HG03432 (cell line): ENCODE results near the gene CCDC192.
A peak's percentile ranks its signal among the peaks of the same experiment; 100 is the strongest.

Source experiments
- ATAC-seq: cut with Tn5 transposase; IDR thresholded peaks from one replicate; pipeline ENCODE4 v1.9.1; 2021; ENCODE audit warnings: mild to moderate bottlenecking, moderate library complexity; ENCODE audit not compliant: unreplicated experiment

The CCDC192 gene

DNA sequence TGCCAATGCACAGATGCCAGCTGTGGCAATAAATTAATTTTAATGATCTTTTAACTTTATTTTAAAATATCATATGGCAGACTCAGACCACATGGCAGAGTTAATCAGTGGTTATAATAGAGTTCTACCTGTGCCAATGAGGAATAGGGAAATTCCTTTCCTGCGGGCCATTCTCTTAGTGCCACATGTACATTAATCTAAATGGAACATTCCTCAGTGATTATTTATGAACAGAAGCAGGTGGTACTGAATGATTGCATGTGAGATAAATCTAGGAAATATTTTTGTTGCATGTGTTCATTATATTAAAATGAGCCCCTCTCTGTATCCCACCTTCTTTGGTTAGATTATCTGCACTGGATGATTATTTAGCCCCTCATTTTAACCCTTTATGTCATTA is 102.3 kb downstream of the CCDC192 start:
- ATAC-seq: no peak

DNA sequence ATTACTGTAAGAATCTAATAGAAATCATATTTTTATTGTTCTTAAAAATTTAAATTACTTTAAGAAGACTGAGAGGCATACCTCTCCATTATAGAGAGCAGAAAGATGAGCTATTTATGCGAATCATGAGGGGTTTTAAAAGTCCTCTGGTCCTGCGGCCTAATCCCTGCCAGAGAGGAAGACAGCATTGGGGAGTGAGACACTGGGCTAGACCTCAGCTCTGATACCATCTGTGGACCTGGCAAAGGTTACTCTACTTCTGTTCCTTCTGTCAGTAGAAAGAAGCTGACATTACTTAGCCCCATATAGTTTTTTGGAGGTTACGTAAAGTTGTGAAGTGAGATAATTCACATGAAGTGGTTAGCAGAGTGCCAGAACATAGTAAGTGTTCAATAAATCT is 103.6 kb downstream of the CCDC192 start:
- ATAC-seq: no peak

DNA sequence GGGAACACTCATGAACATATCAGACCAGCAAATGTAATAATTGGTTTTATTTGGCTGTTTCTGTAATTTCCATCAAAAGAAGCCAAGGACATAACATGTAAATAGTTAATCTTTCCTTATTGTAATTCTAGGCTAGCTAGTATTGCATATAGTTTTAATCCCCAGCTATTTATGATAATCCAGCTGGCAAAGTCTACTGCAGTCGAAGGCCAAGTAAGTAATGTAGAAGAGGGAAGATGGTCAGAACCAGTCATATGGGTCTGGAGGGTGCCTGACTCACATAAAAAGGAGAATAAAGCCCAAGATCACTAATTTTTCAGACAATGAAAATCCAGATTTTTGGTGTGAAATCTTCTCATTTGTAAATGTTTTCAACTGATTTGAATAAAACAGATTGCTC is 106.3 kb downstream of the CCDC192 start:
- ATAC-seq: no peak

DNA sequence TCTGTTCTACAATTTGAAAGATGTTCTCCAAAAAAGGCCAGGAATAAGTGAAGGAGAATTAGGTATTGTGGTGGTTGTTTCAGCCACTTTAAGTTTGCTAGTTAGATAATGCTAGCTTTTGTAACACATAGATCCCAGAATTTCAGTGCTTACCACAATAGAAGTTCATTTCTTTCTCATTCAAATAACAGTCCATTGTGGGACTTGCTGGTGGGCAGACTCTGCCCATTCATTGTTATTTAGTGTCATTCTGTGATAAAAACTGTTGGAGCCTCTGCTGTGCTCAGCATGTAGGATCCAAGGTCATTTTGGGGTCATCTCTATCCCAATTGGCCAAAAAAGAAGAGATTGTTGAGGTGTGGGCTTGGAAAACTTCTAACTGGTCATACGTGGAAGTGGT is 106.8 kb downstream of the CCDC192 start:
- no peak for ATAC-seq

DNA sequence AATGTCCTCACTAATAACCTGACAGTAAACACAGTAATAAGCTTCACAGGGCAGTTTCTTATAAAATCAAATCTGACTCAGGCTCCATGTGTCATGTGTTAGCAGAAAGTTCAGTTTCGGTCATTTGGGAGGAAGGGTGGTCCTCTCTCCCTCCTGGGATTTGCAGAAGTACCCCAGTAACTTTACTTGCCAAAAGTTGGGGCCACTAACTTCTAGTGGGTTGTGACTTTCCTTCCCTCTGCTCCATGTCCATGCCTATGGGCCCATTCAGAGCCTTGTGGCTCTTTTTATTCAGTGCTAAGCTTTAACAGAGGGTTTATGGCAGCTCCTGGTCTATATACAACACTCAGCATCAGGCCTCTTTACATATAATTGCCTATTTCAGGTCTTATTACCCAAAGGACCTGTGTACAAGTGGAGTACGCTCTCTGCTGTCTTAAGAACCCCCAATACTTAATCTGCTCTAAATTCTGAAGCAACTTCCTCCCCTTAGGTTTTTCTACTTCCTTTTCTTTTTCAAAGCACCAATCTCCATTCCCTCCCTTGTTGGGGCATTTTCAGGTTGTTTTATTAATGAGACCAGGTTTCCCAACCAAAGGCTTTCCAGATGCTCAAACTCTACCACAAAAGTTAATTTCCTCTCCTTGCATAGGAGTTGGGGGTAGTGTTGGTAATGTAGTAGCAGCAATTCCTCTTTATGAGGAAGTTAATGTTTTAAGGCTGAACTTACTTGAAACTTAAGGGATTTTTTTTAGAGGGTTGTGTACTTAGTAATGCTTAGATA is 107.7 kb downstream of the CCDC192 start:
- ATAC-seq: no peak

DNA sequence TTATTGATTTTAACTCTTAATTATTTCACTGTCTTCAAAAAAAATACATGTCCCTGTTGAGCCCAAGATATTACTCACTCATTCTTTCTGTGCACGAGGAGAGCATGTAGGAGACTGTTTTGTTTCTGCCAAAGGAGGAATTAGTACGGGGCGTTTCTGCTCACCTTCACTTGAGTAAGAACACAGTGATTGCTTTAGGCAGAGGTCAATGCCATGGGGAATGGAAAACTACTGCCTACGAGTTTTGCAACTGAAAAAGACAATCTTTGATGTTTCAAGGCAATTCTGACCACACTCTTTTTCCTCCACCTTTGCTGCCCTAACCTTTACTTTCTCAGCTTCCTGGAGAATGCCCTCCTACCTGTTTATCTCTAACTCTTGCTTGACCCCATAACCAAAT is 109.4 kb downstream of the CCDC192 start:
- ATAC-seq: no peak

- ATAC-seq: no peak
Measured at GRCh38 chr5:127813633-127814587, 110.7 kb downstream of the CCDC192 start.

- ATAC-seq: no peak
Measured at GRCh38 chr5:127814588-127814973, 111.4 kb downstream of the CCDC192 start.

GRCh38 chr5:127820910-127821553 is 117.8 kb downstream of the CCDC192 start:
- ATAC-seq: peak; percentile 95

DNA sequence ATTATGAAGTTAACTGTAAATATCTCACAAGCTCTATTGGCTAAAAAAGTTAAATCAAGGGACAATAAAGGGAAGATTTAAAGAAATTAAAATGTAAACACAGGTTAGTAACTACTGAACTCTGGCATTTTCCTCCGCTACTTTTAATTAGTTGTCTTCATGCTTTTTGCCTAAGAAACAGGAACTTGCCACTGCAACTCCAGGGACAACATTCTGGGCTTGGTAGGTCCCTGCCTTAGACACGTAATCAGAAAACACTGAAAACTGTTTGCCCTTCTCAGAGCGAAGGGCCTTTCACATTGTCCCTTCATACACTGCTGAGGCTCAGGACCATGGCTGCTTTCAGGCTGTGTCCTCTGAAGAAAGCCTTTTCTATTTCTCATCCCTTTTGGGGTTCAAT is 118.7 kb downstream of the CCDC192 start:
- no peak for ATAC-seq

DNA sequence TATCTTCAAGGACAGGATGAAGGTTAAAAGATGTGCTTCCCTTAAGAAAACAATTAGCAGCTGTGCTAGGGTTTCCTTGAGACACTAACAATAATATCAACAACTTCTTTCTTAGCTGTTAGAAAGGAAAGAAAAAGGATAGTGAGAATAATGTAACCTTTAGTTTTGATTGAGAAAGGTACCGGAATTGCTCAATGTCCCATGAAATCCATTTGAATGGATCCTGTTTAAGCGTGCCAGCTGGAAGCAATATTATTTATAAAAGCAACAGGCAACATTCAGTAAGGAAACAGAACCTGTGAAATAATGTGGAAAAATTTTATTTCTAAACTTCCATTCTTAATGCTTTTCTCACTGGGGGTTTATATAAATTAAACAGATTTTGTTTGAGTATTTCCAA is 120.9 kb downstream of the CCDC192 start:
- no peak for ATAC-seq

- no peak for ATAC-seq
Measured at GRCh38 chr5:127826011-127826410, 122.8 kb downstream of the CCDC192 start.

- no peak for ATAC-seq
Measured at GRCh38 chr5:127827451-127827850, 124.3 kb downstream of the CCDC192 start.

GRCh38 chr5:127830157-127830556 is 127.0 kb downstream of the CCDC192 start:
- no peak for ATAC-seq

- no peak for ATAC-seq
Measured at GRCh38 chr5:127830829-127831598, 127.8 kb downstream of the CCDC192 start.

GRCh38 chr5:127832067-127832466 is 128.9 kb downstream of the CCDC192 start:
- no peak for ATAC-seq

DNA sequence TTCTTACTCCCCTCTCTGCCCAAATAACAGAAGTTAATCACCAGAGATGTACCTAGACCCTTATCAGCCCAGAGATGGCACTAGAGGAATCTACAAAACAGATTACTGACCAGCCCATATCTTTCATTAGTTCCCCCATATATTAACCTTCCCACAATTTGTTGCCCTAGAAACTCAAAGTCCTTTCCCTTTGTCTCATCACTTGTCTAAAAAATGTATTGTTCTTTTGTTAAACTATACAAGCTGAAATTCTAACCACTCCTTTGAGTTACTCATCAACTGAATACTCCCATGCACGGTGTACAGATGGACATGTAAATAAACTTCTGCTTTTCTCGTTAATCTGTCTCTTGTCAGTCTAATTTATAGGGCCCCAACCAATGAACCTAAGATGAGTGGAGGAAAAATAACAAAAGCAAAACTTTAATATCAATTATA is 130.9 kb downstream of the CCDC192 start:
- ATAC-seq: peak; percentile 71

DNA sequence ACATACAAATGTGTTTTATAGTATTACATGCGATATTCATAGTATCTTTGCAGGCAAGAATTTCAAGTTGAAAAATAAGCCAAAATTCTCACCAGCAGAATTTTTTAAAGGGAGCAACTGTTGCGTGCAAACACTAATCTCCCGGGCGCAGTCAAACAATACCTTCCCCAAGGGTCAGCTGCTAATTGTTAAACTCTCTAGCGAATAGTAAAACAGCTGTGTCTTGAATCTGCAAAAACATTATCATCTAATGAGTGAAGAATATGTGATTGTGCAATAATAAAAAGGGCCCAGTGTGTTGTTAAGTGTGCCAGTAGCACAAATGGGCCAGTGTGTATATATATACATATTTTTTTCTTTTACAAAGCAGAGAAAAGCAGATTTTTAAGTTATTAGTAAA is 131.4 kb downstream of the CCDC192 start:
- ATAC-seq: no peak

- ATAC-seq: peak; percentile 35
Measured at GRCh38 chr5:127838661-127839060, 135.5 kb downstream of the CCDC192 start.

- ATAC-seq: peak; percentile 37
Measured at GRCh38 chr5:127839072-127839471, 135.9 kb downstream of the CCDC192 start.
